NCI-H2227 treated with DMSO at 0.1 percent for 48 hours (cell line): ENCODE data around the gene TMCO1.
"Not testable (repeated sequence)": the region's sequence is repeated elsewhere in the genome, so short reads cannot be mapped to it uniquely, and the experiment has no call there.

Experiments
- DNase-seq: peaks from one replicate; lab custom pipeline; 2025; lab: John Stamatoyannopoulos, UW

TMCO1 gene

DNA sequence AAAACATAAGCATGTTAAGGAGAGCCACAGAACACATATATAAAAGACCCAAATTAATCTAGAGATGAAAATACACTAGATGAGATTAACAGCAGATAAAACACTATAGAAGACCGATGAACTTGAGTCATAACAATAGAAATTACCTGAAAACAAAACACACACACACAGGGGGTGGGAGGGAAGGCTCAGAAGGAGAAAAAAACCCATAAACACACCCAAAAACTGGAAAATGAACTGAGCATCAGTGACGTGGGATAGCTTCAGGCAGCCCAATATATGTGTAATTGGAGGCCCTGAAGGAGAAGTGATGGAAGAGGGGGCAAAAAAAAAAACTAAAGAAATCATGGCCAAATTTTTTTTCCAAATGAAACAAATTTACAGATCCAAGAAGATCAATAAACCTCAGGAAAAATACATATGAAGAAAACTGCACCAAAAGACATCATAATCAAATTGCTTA, 81.7 kb downstream of the TMCO1 start:
- no peak for DNase-seq

DNA sequence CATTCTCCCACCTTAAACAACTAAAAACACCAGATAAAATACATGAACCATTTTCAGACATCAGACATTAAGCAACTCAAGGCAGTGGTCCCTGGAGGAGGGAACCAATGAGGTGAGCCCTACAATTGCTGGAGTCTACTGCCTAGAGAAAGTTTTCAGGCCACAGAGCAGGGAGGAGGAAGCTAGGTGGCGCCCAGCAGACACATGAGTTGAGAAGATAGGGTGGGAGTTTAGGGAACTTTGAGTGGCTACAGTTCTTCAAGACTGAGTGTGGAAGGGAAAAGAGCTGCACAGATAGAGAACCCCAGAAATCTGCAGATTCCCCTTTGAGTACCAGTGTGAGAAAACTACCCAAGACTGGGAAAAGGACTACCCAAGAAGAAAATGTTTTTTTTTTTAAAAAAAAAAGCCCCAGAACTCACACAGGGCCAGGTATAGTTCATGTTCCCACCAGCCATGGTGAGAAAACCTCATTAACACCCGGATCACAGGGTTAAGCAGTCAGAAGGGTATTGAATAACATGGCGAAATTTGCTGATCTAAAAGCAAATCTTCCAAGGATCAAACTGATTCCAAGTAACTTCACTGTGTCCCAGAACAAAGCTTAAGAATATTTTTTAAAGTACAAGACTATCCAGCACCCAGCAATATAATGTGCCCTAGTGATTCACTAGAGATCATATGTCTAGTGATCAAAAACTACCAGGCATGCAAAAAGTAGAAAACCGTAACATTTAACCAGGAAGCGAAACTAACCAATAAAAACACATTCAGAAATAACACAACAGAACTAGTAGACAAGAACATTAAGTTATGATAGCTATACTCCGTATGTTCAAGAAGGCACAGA, 82.3 kb downstream of the TMCO1 start:
- no peak for DNase-seq

DNA sequence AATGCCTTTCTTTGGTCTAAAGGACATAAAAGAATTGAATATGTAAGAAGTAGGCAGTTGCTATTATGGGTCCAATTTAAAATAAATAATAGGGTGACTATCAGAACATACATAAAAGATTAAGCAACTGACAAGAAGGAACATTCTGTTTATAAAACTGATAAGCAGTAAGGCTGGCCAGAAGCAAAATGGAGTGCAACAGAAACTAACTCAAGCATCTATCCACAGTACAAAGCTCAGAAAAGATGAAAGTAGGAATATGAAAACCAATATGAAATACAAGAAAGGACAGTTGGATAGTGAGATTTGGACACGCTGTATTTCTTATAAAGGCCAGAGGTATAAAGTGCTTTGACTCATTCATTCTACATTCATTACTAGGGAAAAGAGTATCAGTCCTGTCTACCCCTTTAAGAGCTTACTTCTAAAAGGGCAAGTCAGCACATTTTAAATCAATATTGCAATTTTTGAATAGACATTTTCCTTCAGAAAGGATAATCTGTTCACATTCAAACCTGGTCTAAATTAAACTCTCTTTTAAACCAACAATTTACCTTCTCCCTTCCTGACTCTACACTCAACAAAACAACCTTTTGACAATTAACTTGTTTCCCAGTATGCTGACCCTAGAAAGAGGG, 84.7 kb downstream of the TMCO1 start:
- no peak for DNase-seq

DNA sequence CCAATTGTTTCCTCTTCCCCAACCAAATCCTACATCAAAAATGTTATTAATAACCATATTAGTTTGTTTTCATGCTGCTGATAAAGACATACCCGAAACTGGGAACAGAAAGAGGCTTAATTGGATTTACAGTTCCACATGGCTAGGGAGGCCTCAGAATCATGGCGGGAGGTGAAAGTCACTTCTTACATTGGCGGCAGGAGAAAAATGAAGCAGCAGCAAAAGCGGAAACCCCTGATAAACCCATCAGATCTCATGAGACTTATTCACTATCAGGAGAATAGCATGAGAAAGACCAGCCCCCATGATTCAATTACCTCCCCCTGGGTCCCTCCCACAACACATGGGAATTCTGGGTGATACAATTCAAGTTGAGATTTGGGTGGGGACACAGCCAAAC, 87.9 kb downstream of the TMCO1 start:
- not testable (repeated sequence) for DNase-seq

DNA sequence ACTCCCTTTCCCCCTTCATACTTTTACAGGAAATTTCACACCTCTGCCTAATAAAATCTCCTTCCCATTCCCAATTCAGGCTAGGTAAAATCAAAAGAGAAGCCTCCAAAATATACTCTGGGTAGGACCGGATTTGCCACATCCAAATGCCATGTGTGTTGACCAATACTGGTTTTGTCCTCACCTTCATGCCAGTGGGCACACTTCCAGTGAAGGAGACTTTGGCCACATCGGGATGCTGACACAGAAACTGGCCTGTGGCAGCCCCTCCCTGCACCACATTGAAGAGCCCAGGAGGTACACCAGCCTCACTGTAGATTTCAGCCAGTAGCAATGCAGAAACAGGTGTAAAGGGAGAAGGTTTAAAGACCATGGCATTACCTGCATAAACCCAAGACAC, 88.4 kb downstream of the TMCO1 start:
- no peak for DNase-seq

DNA sequence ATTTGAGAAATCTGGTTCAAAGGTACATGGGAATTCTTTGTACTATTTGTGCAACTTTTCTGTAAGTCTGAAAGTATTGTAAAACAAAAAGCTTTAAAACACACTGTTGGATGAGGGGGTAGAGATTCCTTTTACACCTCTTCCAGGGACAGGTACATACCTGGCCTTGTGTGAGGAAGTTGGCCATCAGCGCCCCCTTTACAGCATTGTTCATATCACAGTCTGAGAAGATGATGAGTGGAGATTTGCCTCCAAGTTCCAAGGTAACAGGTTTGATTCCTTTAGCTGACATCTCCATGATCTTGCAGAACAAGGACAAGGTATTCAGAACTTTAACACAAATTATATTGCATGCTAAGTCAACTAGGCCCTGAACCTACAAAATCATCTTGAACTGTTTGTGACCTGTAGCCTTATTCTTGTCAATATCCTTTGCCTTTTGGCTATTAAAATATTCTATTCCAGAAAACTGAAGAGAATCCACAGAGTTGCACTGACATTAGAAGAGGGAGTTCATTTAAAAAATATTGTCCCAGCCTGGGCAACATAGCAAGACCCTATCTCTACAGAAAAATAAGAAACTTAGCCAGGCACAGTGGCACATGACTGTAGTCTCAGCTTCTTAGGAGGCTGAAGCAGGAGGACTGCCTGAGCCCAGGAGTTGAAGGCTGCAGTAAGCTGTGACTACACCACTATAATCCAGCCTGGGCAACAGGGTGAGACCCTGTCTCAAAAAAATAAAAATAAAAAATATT, 89.2 kb downstream of the TMCO1 start:
- DNase-seq = no peak

DNA sequence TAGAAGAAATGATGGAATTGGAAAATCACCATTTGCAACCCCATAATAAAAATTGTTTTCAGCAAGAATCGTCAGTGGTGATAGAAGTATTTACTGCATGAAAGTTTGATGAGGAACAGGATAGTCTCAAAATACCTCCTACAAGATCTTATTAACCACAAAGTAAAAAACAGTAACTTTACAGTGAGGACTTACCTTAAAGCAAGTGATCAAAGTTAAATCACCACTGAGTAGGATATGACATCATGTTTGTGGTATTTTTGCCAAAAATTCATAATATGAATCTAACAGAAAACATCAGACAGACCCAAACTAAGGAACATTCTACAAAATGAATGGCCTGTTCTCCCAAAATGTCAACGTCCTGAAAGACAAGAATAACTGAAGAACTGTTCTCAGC, 90.2 kb downstream of the TMCO1 start:
- DNase-seq = no peak
